HepG2 (cell line): Measurements from ENCODE around the gene TOR4A. TPM values are rescaled to one million over a fixed set of nuclear protein-coding genes. Genes with fewer than 3 reads are reported as not detected.
A peak's percentile ranks its signal among the peaks of the same experiment; 100 is the strongest.

ENCODE experiments used
- AGO2 ChIP-seq: fragments of 200-400 bp; formaldehyde crosslinking; optimal IDR thresholded peaks from 2 replicates; pipeline ENCODE3; 2017; ENCODE audit warnings: mild to moderate bottlenecking, low read depth, low read length, moderate library complexity
- ARNT ChIP-seq: fragments of 450-650 bp; IDR thresholded peaks from 2 replicates; pipeline ENCODE4 v1.6.1; 2017
- CC2D1A ChIP-seq: sonication (generic); formaldehyde crosslinking; IDR thresholded peaks from 2 replicates; pipeline ENCODE4 v1.8.1; 2023; ENCODE audit warnings: mild to moderate bottlenecking, missing genetic modification reagents
- HMG20A ChIP-seq: IDR thresholded peaks from 2 replicates; pipeline ENCODE4 v1.6.1; 2016; ENCODE audit warnings: borderline replicate concordance
- HMG20B ChIP-seq: conservative IDR thresholded peaks from 2 replicates; pipeline ENCODE4 v1.6.1; 2016; ENCODE audit warnings: missing genetic modification reagents, missing compliant biosample characterization
- HOXA3 ChIP-seq: sonication (generic); formaldehyde crosslinking; IDR thresholded peaks from 2 replicates; pipeline ENCODE4 v1.5.0; 2020; ENCODE audit warnings: missing genetic modification reagents
- KDM5B ChIP-seq: sonication (generic); formaldehyde crosslinking; IDR thresholded peaks from 2 replicates; pipeline ENCODE4 v1.4.0; 2020; ENCODE audit warnings: missing genetic modification reagents, mild to moderate bottlenecking, borderline replicate concordance
- KLF12 ChIP-seq: sonication (generic); formaldehyde crosslinking; IDR thresholded peaks from 2 replicates; pipeline ENCODE4 v1.4.0; 2020; ENCODE audit warnings: missing genetic modification reagents, borderline replicate concordance
- MAX ChIP-seq: IDR thresholded peaks from 2 replicates; pipeline ENCODE4 v1.6.1; 2012; ENCODE audit warnings: inconsistent platforms
- MIER2 ChIP-seq: IDR thresholded peaks from 2 replicates; pipeline ENCODE4 v1.6.1; 2016; ENCODE audit warnings: missing biosample characterization, missing genetic modification reagents
- SETDB1 ChIP-seq: sonication (generic); formaldehyde crosslinking; IDR thresholded peaks from 2 replicates; pipeline ENCODE4 v1.5.1; 2020; ENCODE audit warnings: missing genetic modification reagents, mild to moderate bottlenecking, borderline replicate concordance
- TRIM24 ChIP-seq: sonication (generic); formaldehyde crosslinking; IDR thresholded peaks from 2 replicates; pipeline ENCODE4 v1.8.0; 2022; ENCODE audit warnings: mild to moderate bottlenecking, missing genetic modification reagents
- XRCC5 ChIP-seq: fragments of 200-400 bp; formaldehyde crosslinking; optimal IDR thresholded peaks from 2 replicates; pipeline ENCODE3; 2017; ENCODE audit warnings: mild to moderate bottlenecking, low read length
- ZBTB39 ChIP-seq: sonication (generic); formaldehyde crosslinking; IDR thresholded peaks from 2 replicates; pipeline ENCODE4 v1.5.0; 2020; ENCODE audit warnings: missing genetic modification reagents
- ZNF142 ChIP-seq: sonication (generic); formaldehyde crosslinking; IDR thresholded peaks from 2 replicates; pipeline ENCODE4 v1.4.0; 2020; ENCODE audit warnings: missing genetic modification reagents
- ZNF577 ChIP-seq: sonication (generic); formaldehyde crosslinking; IDR thresholded peaks from 2 replicates; pipeline ENCODE4 v1.4.0; 2020; ENCODE audit warnings: mild to moderate bottlenecking, low read depth, missing genetic modification reagents, borderline replicate concordance
- ZNF619 ChIP-seq: sonication (generic); formaldehyde crosslinking; IDR thresholded peaks from 2 replicates; pipeline ENCODE4 v1.4.0; 2020; ENCODE audit warnings: mild to moderate bottlenecking, missing genetic modification reagents
- ZNF660 ChIP-seq: sonication (generic); formaldehyde crosslinking; IDR thresholded peaks from 2 replicates; pipeline ENCODE4 v1.5.1; 2020; ENCODE audit warnings: mild to moderate bottlenecking, low read depth, missing genetic modification reagents, borderline replicate concordance
- ZNF720 ChIP-seq: sonication (generic); formaldehyde crosslinking; IDR thresholded peaks from 2 replicates; pipeline ENCODE4 v1.4.0; 2020; ENCODE audit warnings: missing genetic modification reagents
- polyA plus RNA-seq, 8 experiments: library from polyadenylated mRNA; depleted of rRNA in 3 of 8; stranded (reverse) in 7 of 8; unstranded in 1 of 8; fragments of >200 nt; fragmentation: Illumina TruSeq in 4 of 8; extraction: Trizol in 4 of 8; gene quantifications; 2 replicates each; pipeline versions ENCODE4 v1.2.1 to v1.2.3, GENCODE V29; 2011 to 2016; ENCODE audit warnings: low read depth in 4 of 8, missing spikeins in 1 of 8, mixed read lengths in 1 of 8; ENCODE audit not compliant: insufficient read depth in 1 of 8
- total RNA-seq, 5 experiments: library from RNA; depleted of rRNA; stranded (reverse); fragments of >200 nt; fragmentation: Illumina TruSeq; extraction: Trizol; gene quantifications; 2 replicates each; pipeline ENCODE4 v1.2.3, GENCODE V29; 2016; ENCODE audit warnings: low read depth in 1 of 5
- TF ChIP-seq, protein P1 (sequence below): sonication (generic); formaldehyde crosslinking; IDR thresholded peaks from 2 replicates; pipeline ENCODE4 v1.5.1; 2020; ENCODE audit warnings: missing genetic modification reagents, mild to moderate bottlenecking, borderline replicate concordance

Gene TOR4A
- total and polyA plus RNA-seq, 2 of the 13 experiments (the other 11 are each of a cell fraction or from before 2014, with no cell fraction given) = 11.1 to 14.2 TPM

DNA sequence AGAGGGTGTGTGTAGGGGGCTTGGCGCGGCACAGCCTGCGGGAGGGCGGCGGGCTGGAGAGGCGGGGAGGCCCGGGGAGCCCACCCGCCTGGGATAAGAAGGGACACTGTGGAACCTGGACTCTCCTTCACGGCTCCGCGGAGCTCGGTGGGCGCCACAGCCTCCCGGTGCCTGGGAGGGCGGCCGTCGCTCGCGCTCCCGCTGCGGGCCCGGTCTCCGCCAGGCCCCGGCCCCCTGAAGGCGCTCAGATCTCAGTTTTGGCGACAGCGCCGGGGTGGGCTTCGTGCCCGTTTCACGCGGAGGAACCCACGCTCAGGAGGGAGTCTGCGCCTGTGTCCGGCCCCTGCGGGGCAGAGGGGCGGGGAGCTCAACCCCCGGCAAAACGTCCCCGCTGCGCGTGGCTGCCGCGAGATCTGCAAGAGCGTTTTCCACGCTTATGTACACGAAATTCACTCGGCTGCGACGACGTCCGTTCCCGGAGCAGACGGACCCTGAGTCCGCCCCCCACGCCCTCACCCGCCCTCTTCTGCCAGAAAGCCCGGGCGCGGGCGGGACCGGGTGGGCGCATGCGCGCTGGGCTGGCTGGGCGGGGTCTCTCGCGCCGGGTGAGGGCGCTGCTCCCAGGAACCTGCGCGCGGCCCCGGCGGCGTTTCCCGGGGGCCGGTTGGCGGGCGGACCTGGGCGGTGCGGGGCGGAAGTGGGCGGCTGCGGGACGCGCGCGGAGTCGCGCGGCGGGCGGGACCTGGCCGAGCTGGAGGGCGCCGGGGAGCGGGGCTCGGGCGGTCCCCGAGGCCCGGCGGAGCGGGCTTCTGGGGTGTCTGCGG is 22.7 kb upstream of the TOR4A start, which contains the start of gene NELFB (continued):
- TF ChIP-seq KLF12 (CRISPR knock-in tag) = peak; percentile 89; the same call in 1 of the 2 replicates
- TF ChIP-seq, protein P1, sequence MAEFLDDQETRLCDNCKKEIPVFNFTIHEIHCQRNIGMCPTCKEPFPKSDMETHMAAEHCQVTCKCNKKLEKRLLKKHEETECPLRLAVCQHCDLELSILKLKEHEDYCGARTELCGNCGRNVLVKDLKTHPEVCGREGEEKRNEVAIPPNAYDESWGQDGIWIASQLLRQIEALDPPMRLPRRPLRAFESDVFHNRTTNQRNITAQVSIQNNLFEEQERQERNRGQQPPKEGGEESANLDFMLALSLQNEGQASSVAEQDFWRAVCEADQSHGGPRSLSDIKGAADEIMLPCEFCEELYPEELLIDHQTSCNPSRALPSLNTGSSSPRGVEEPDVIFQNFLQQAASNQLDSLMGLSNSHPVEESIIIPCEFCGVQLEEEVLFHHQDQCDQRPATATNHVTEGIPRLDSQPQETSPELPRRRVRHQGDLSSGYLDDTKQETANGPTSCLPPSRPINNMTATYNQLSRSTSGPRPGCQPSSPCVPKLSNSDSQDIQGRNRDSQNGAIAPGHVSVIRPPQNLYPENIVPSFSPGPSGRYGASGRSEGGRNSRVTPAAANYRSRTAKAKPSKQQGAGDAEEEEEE (CRISPR knock-in tag) = no peak
- peak; percentile 29; the same call in 1 of the 2 replicates for TF ChIP-seq KDM5B (CRISPR knock-in tag)
- TF ChIP-seq SETDB1 (CRISPR knock-in tag) = no peak
- TF ChIP-seq TRIM24 (CRISPR knock-in tag) = no peak
- no peak for TF ChIP-seq ZBTB39 (CRISPR knock-in tag)
- no peak for TF ChIP-seq ZNF720 (CRISPR knock-in tag)
- no peak for TF ChIP-seq MIER2 (CRISPR knock-in tag)
- TF ChIP-seq CC2D1A = no peak
- TF ChIP-seq HMG20A (CRISPR knock-in tag) = no peak
- TF ChIP-seq ZNF660 (CRISPR knock-in tag) = no peak
- TF ChIP-seq ZNF142 (CRISPR knock-in tag) = peak; percentile 49; the same call in 1 of the 2 replicates
- peak; percentile 51 for TF ChIP-seq AGO2
- TF ChIP-seq HOXA3 (CRISPR knock-in tag) = peak; percentile 94
- TF ChIP-seq MAX = peak; percentile 70; the same call in 1 of the 2 replicates
- peak; percentile 59 for TF ChIP-seq XRCC5
- TF ChIP-seq ARNT = no peak
- TF ChIP-seq ZNF577 (CRISPR knock-in tag) = no peak
- TF ChIP-seq ZNF619 (CRISPR knock-in tag) = 0 out of 2 replicates have a peak, but pooled peaks have one; percentile 44
- TF ChIP-seq HMG20B (CRISPR knock-in tag) = no peak
